GM12878 (cell line): ENCODE data around the gene FAM163B. TPM values are rescaled to one million over a fixed set of nuclear protein-coding genes. Genes with fewer than 3 reads are reported as not detected.

Experiments
- ATAC-seq: fragments of 200-7000 bp; cut with Tn5 transposase; 3 replicates; pipeline ENCODE4 v1.9.1; 2020; ENCODE audit warnings: mild to moderate bottlenecking, moderate library complexity
- BruUV-seq: library from RNA; stranded (reverse); fragments of 400-500 nt; replicated peaks from 2 replicates; lab custom pipeline; 2021; lab: Mats Ljungman, UMichigan
- CTCF ChIA-PET: fragments of 300-600 bp; sonication (Branson Sonifier 250); formaldehyde crosslinking; extraction: SDS; loops from one replicate; lab custom pipeline; 2021; ENCODE audit warnings: inconsistent platforms; lab: Yijun Ruan, JAX
- POLR2A ChIA-PET: fragments of 350-600 bp; formaldehyde crosslinking; extraction: SDS; loops from one replicate; lab custom pipeline; 2021; ENCODE audit warnings: inconsistent platforms; lab: Charles Lee
- RAD21 ChIA-PET: fragments of 300-600 bp; sonication (Branson Sonifier 250); formaldehyde crosslinking; loops from one replicate; lab custom pipeline; 2023; ENCODE audit warnings: antibody characterized with exemption; ENCODE audit not compliant: unreplicated experiment; lab: Charles Lee
- SMC1A ChIA-PET: fragments of 300-600 bp; sonication (Branson Sonifier 250); formaldehyde crosslinking; loops from one replicate; lab custom pipeline; 2023; ENCODE audit not compliant: unreplicated experiment, uncharacterized antibody; lab: Charles Lee
- DNase-seq: peaks from one replicate; pipeline ENCODE4 v3.0.0-alpha.2; 2011; ENCODE audit warnings: low read depth, low spot score
- FAIRE-seq: peaks from 3 replicates; lab custom pipeline; 2011; peaks lifted over from hg19 to GRCh38; lab: Jason Lieb, UNC
- H2AFZ ChIP-seq: 2 replicates; pipeline ENCODE4 v1.6.0; 2011; ENCODE audit warnings: low read depth, low read length, control low read depth; ENCODE audit not compliant: control insufficient read depth
- H3K27ac ChIP-seq: 2 replicates; pipeline ENCODE4 v1.5.1; 2011; ENCODE audit warnings: control low read depth; ENCODE audit not compliant: control insufficient read depth, insufficient read depth
- H3K27me3 ChIP-seq, 2 experiments: replicated peaks in 1 of 2; 2 replicates each; pipeline versions ENCODE4 v1.6.0 to v1.6.1; 2011; ENCODE audit warnings: low read length in 1 of 2; ENCODE audit not compliant: control insufficient read depth in 2 of 2, insufficient read depth in 2 of 2
- H3K36me3 ChIP-seq, 2 experiments: 2 replicates each; pipeline ENCODE4 v1.5.1; 2011; ENCODE audit warnings: low read length in 1 of 2; ENCODE audit not compliant: control insufficient read depth in 2 of 2, insufficient read depth in 2 of 2
- H3K4me1 ChIP-seq: 2 replicates; pipeline ENCODE4 v1.6.1; 2011; ENCODE audit warnings: mild to moderate bottlenecking, low read length, moderate library complexity, mixed read lengths; ENCODE audit not compliant: control insufficient read depth, insufficient read depth
- H3K4me2 ChIP-seq: 2 replicates; pipeline ENCODE4 v1.6.0; 2011; ENCODE audit warnings: control low read depth; ENCODE audit not compliant: control insufficient read depth, insufficient read depth
- H3K4me3 ChIP-seq: fragments of 200-600 bp; sonication (generic); 2 replicates; pipeline ENCODE4 v1.5.1; 2016
- H3K79me2 ChIP-seq: 2 replicates; pipeline ENCODE4 v1.6.0; 2011; ENCODE audit warnings: low read length; ENCODE audit not compliant: control insufficient read depth, insufficient read depth
- H3K9ac ChIP-seq: 2 replicates; pipeline ENCODE4 v1.8.0; 2011; ENCODE audit warnings: low read length, control low read depth, mixed read lengths; ENCODE audit not compliant: control insufficient read depth, insufficient read depth
- H3K9me3 ChIP-seq: replicated peaks from 3 replicates; pipeline ENCODE4 v1.5.1; 2011; ENCODE audit warnings: mild to moderate bottlenecking, low read length; ENCODE audit not compliant: control insufficient read depth, insufficient read depth
- H4K20me1 ChIP-seq: 2 replicates; pipeline ENCODE4 v1.6.0; 2011; ENCODE audit not compliant: control insufficient read depth, insufficient read depth
- BRCA1 ChIP-seq: IDR thresholded peaks from 2 replicates; pipeline ENCODE4 v1.6.1; 2011; ENCODE audit warnings: low read depth, low read length, improper control_type of control experiment
- CBFB ChIP-seq: IDR thresholded peaks from 2 replicates; pipeline ENCODE4 v1.6.1; 2016; ENCODE audit warnings: antibody characterized with exemption, low read depth
- CBX5 ChIP-seq: sonication (generic); IDR thresholded peaks from 2 replicates; pipeline ENCODE4 v1.6.1; 2016; ENCODE audit warnings: low read depth, moderate library complexity, mild to moderate bottlenecking, inconsistent platforms
- ETV6 ChIP-seq, 2 experiments: fragments of 450-650 bp in 1 of 2; IDR thresholded peaks in 1 of 2; conservative IDR thresholded peaks in 1 of 2; 2 replicates each; pipeline ENCODE4 v1.6.1; 2014; ENCODE audit warnings: antibody characterized with exemption in 1 of 2, borderline replicate concordance in 1 of 2, low read depth in 1 of 2, mild to moderate bottlenecking in 1 of 2, moderate library complexity in 1 of 2
- IRF4 ChIP-seq: IDR thresholded peaks from 2 replicates; pipeline ENCODE4 v1.6.1; 2011; ENCODE audit warnings: low read depth, low read length
- POLR2A ChIP-seq: IDR thresholded peaks from 2 replicates; pipeline ENCODE4 v1.6.1; 2011; ENCODE audit warnings: low read depth, mild to moderate bottlenecking, low read length
- RFX5 ChIP-seq: IDR thresholded peaks from 2 replicates; pipeline ENCODE4 v1.6.1; 2011; ENCODE audit warnings: low read depth, low read length, improper control_type of control experiment
- RUNX3 ChIP-seq: IDR thresholded peaks from 2 replicates; pipeline ENCODE4 v1.6.1; 2012; ENCODE audit warnings: low read length, inconsistent platforms
- SRF ChIP-seq, 2 experiments: IDR thresholded peaks; 2 replicates each; pipeline ENCODE4 v1.6.1; 2011; ENCODE audit warnings: low read depth in 2 of 2, low read length in 2 of 2, mild to moderate bottlenecking in 1 of 2, moderate library complexity in 1 of 2
- YY1 ChIP-seq: IDR thresholded peaks from 2 replicates; pipeline ENCODE4 v1.6.1; 2011; ENCODE audit warnings: low read depth, mild to moderate bottlenecking, low read length
- ZNF622 ChIP-seq: fragments of 450-650 bp; IDR thresholded peaks from 2 replicates; pipeline ENCODE4 v1.6.1; 2017; ENCODE audit warnings: mild to moderate bottlenecking, inconsistent platforms
- WGBS: methylation state at CpG from one replicate; pipeline ENCODE4 v1.1.6; 2016; ENCODE audit warnings: low lambda C conversion rate; ENCODE audit not compliant: insufficient replicate concordance, insufficient coverage; ENCODE audit errors: missing lambda C conversion rate; 5-methylcytosine and 5-hydroxymethylcytosine counted together
- in situ Hi-C: fragments of 300-500 bp; cut with MboI; formaldehyde crosslinking; loops from 9 replicates; pipeline ENCODE4 v1.14.3; 2018; ENCODE audit warnings: mixed read lengths
- intact Hi-C: fragments of 100-400 bp; cut with micrococcal nuclease; formaldehyde crosslinking; loops from one replicate; pipeline ENCODE4 v1.14.2; 2022; ENCODE audit not compliant: unreplicated experiment
- polyA plus RNA-seq, 11 experiments: library from polyadenylated mRNA; depleted of rRNA in 4 of 11; unstranded in 6 of 11; stranded (reverse) in 5 of 11; fragments of >200 nt; fragmentation: Nextera tagmentation in 4 of 11; fragmentation: Illumina TruSeq in 1 of 11; extraction: Ambion mirVana in 4 of 11; extraction: Trizol in 1 of 11; gene quantifications; 1 replicate in 1 of 11; 2 replicates in 10 of 11; pipeline versions ENCODE4 v1.2.1 to v1.2.3, GENCODE V29; 2011 to 2016; ENCODE audit warnings: inconsistent platforms in 2 of 11, missing spikeins in 2 of 11, low read depth in 1 of 11
- total RNA-seq, 4 experiments: library from RNA; depleted of rRNA in 3 of 4; stranded (reverse); fragments of >200 nt in 3 of 4; fragmentation: Illumina TruSeq in 1 of 4; extraction: Trizol in 1 of 4; gene quantifications; 2 replicates each; pipeline versions ENCODE4 v1.2.1 to v1.2.3, GENCODE V29; 2013 to 2021
- TF ChIP-seq, protein P1 (sequence below): fragments of 450-650 bp; IDR thresholded peaks from 2 replicates; pipeline ENCODE4 v1.6.1; 2018; ENCODE audit warnings: mild to moderate bottlenecking, low read depth, moderate library complexity; ENCODE audit not compliant: partially characterized antibody

FAM163B gene
- total and polyA plus RNA-seq, 10 of the 15 experiments (the other 5 are each of a cell fraction or from before 2014, with no cell fraction given), result not detected

DNA sequence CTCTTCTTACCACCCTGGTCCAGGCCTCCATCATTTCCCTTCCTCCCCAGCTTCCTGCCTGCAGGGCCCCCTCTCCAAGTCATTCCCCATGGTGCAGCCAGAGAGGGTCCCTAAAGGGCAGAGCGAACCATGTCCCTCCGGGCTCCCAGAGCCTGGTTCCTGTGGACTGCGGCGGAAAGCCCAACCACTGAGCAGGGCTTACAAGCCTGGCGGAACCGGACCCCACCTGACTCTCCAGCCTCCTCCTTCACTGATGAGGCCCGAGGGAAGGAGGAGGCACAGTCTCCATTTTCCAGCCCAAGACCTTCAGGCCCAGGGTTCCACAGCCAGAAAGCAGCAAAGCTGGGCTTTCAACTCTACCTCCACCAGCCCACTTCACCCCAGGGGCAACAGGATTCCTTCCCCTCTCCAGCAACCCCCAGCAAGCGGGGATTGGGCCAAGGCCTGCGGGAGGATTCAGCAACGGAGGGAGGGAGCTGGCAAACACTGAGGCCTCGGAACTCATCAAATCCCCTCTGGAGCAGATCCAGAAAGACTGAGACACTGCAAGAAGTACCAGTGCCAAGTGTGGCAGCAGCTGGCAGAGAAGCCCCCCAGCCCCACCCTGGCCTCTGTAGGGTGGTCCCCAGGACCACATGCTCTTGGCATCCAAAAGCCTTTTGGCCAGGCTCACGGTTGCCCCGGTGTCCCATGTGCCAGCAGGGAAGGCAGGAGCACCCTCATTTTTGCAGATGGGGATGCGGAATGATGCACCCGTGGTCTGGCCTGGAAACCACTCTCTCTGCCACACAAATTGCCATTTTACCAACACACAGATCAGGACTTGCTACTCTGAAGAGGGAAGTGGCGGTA is 3.1 kb downstream of the FAM163B start:
- in situ Hi-C loops, result no loop called here
- Histone ChIP-seq H3K9me3 (no peaks in the 10 kb centered on the region), H3K4me1 (no peaks in the 10 kb centered on the region), H3K36me3 (no peaks in the 10 kb centered on the region), H4K20me1 (no peaks in the 10 kb centered on the region), H2AFZ (no peak overlapping the region), H3K4me2 (no peak overlapping the region), H3K27me3 (peaks cover 0 to 9% of the 10 kb centered on the region in 2 experiments; a peak in 3 of 4 replicates), H3K27ac (no peak overlapping the region), H3K79me2 (no peaks in the 10 kb centered on the region), H3K9ac (no peak overlapping the region), H3K4me3 (no peak overlapping the region)
- BruUV-seq, result no TSS peak
- no peak for FAIRE-seq
- intact Hi-C loops, result no loop called here
- CTCF ChIA-PET, result no interaction called here
- RAD21 ChIA-PET, result no interaction called here
- no peak for ATAC-seq
- TF ChIP-seq ETV6 (conservative IDR thresholded peaks at IDR 0.05 in 1 of 2, IDR thresholded peaks at IDR 0.05 in 1 of 2; ENCODE audit: borderline replicate concordance in 1 of 2, low read depth in 1 of 2) (no peak), BRCA1 (no peak), CBFB (no peak), POLR2A (no peak), YY1 (no peak), SRF (IDR thresholded peaks at IDR 0.05; ENCODE audit: low read depth in 2 of 2, low read length in 2 of 2) (no peak), RUNX3 (no peak), RFX5 (no peak), ZNF622 (no peak), IRF4 (no peak), CBX5 (no peak)
- TF ChIP-seq, protein P1, sequence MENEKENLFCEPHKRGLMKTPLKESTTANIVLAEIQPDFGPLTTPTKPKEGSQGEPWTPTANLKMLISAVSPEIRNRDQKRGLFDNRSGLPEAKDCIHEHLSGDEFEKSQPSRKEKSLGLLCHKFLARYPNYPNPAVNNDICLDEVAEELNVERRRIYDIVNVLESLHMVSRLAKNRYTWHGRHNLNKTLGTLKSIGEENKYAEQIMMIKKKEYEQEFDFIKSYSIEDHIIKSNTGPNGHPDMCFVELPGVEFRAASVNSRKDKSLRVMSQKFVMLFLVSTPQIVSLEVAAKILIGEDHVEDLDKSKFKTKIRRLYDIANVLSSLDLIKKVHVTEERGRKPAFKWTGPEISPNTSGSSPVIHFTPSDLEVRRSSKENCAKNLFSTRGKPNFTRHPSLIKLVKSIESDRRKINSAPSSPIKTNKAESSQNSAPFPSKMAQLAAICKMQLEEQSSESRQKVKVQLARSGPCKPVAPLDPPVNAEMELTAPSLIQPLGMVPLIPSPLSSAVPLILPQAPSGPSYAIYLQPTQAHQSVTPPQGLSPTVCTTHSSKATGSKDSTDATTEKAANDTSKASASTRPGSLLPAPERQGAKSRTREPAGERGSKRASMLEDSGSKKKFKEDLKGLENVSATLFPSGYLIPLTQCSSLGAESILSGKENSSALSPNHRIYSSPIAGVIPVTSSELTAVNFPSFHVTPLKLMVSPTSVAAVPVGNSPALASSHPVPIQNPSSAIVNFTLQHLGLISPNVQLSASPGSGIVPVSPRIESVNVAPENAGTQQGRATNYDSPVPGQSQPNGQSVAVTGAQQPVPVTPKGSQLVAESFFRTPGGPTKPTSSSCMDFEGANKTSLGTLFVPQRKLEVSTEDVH, result no peak
- SMC1A ChIA-PET, result no interaction called here
- no peak for DNase-seq
- WGBS, result 44% methylated on average over 16 of the region's 16 CpGs
- POLR2A ChIA-PET, result interaction anchor here (0.6 kb wide), 1 partner anchor 365 kb away, joined by 4 read pairs; no protein-coding TSS in a partner anchor
